HCT116 (cell line): ENCODE data around the gene SNCA. TPM values are rescaled to one million over a fixed set of nuclear protein-coding genes. Genes with fewer than 3 reads are reported as not detected.

ENCODE experiments used
- ATAC-seq: fragments of 200-7000 bp; cut with Tn5 transposase; 2 replicates; pipeline ENCODE4 v1.9.1; 2020; ENCODE audit warnings: mild to moderate bottlenecking, moderate library complexity
- BruUV-seq: library from RNA; stranded (reverse); fragments of 400-500 nt; replicated peaks from 2 replicates; lab custom pipeline; 2021; lab: Mats Ljungman, UMichigan
- CTCF ChIA-PET: fragments of 300-600 bp; sonication (Branson Sonifier 250); formaldehyde crosslinking; loops from one replicate; lab custom pipeline; 2021; ENCODE audit warnings: antibody characterized with exemption; lab: Charles Lee
- POLR2A ChIA-PET: fragments of 300-600, 350-600 bp; sonication (Branson Sonifier 250); formaldehyde crosslinking; loops from one replicate; lab custom pipeline; 2021; ENCODE audit warnings: antibody characterized with exemption; lab: Charles Lee
- RAD21 ChIA-PET, 2 experiments: fragments of 300-600 bp; sonication (Branson Sonifier 250); formaldehyde crosslinking; loops; one replicate each; lab custom pipeline; 2023; ENCODE audit warnings: low total read pairs in 2 of 2; ENCODE audit not compliant: uncharacterized antibody in 2 of 2, unreplicated experiment in 2 of 2, low non-redundant PET in 1 of 2; lab: Charles Lee
- DNase-seq: peaks from one replicate; pipeline ENCODE4 v3.0.0-alpha.2; 2010; ENCODE audit warnings: low read depth, low spot score
- H2AFZ ChIP-seq: fragments of 200-600 bp; shearing (Covaris generic), sonication (generic); 2 replicates; pipeline ENCODE4 v1.6.1; 2017; ENCODE audit warnings: low read depth, mixed run types, mixed read lengths, antibody characterized with exemption, low read length; ENCODE audit not compliant: poor library complexity, severe bottlenecking
- H3K27ac ChIP-seq: 2 replicates; pipeline ENCODE4 v1.5.1; 2012; ENCODE audit warnings: low read depth, low read length
- H3K27me3 ChIP-seq: fragments of 200-600 bp; sonication (generic); 2 replicates; pipeline ENCODE4 v1.6.1; 2016; ENCODE audit warnings: mixed run types, low read length, mixed read lengths; ENCODE audit not compliant: insufficient read depth
- H3K36me3 ChIP-seq, 2 experiments: fragments of 200-500 bp in 1 of 2; fragments of 200-600 bp in 1 of 2; sonication (Bioruptor generic) in 1 of 2; sonication (generic) in 1 of 2; 2 replicates each; pipeline versions ENCODE4 v1.5.1 to v1.6.1; 2014 to 2016; ENCODE audit warnings: low read length in 2 of 2, inconsistent platforms in 1 of 2, mixed read lengths in 1 of 2, mixed run types in 1 of 2; ENCODE audit not compliant: insufficient read depth in 2 of 2, control insufficient read depth in 1 of 2
- H3K4me1 ChIP-seq, 2 experiments: fragments of 200-600 bp in 1 of 2; sonication (generic) in 1 of 2; 2 replicates each; pipeline versions ENCODE4 v1.5.1 to v1.6.1; 2012 to 2017; ENCODE audit warnings: low read length in 2 of 2, inconsistent platforms in 1 of 2, mild to moderate bottlenecking in 1 of 2, mixed read lengths in 1 of 2, mixed run types in 1 of 2, moderate library complexity in 1 of 2; ENCODE audit not compliant: insufficient read depth in 2 of 2, control insufficient read depth in 1 of 2
- H3K4me2 ChIP-seq: fragments of 200-600 bp; sonication (generic); 2 replicates; pipeline ENCODE4 v1.6.1; 2017; ENCODE audit warnings: mixed run types, low read length, mixed read lengths
- H3K4me3 ChIP-seq, 2 experiments: fragments of 200-600 bp in 1 of 2; sonication (generic) in 1 of 2; replicated peaks in 1 of 2; 2 replicates each; pipeline ENCODE4 v1.5.1; 2011 to 2016; ENCODE audit warnings: low read length in 2 of 2, control low read depth in 1 of 2, low read depth in 1 of 2, mild to moderate bottlenecking in 1 of 2, mixed read lengths in 1 of 2, mixed run types in 1 of 2
- H3K79me2 ChIP-seq: fragments of 200-600 bp; sonication (generic); 2 replicates; pipeline ENCODE4 v1.6.1; 2017; ENCODE audit warnings: mild to moderate bottlenecking, mixed run types, low read length, moderate library complexity, mixed read lengths; ENCODE audit not compliant: insufficient read depth
- H3K9ac ChIP-seq: fragments of 200-600 bp; sonication (generic); 2 replicates; pipeline ENCODE4 v1.6.1; 2016; ENCODE audit warnings: low read length, mixed read lengths
- H3K9me2 ChIP-seq: fragments of 200-600 bp; sonication (generic), shearing (Covaris generic); 2 replicates; pipeline ENCODE4 v1.6.1; 2017; ENCODE audit warnings: mixed run types, mild to moderate bottlenecking, moderate library complexity; ENCODE audit not compliant: insufficient read depth
- H3K9me3 ChIP-seq, 2 experiments: fragments of 200-500 bp in 1 of 2; fragments of 200-600 bp in 1 of 2; sonication (Bioruptor generic) in 1 of 2; sonication (generic) in 1 of 2; 2 replicates each; pipeline ENCODE4 v1.6.1; 2014 to 2017; ENCODE audit warnings: low read length in 2 of 2, mixed read lengths in 2 of 2, inconsistent platforms in 1 of 2, low read depth in 1 of 2, mild to moderate bottlenecking in 1 of 2, mixed run types in 1 of 2, moderate library complexity in 1 of 2; ENCODE audit not compliant: control insufficient read depth in 1 of 2, insufficient read depth in 1 of 2
- H4K20me1 ChIP-seq: fragments of 200-600 bp; sonication (generic), shearing (Covaris generic); 2 replicates; pipeline ENCODE4 v1.6.1; 2017; ENCODE audit warnings: mixed run types, mild to moderate bottlenecking, moderate library complexity; ENCODE audit not compliant: insufficient read depth
- ATF3 ChIP-seq: IDR thresholded peaks from 2 replicates; pipeline ENCODE4 v1.6.1; 2012
- CBX3 ChIP-seq: IDR thresholded peaks from 2 replicates; pipeline ENCODE4 v1.6.1; 2012; ENCODE audit warnings: low read depth
- EGR1 ChIP-seq: IDR thresholded peaks from 2 replicates; pipeline ENCODE4 v1.6.1; 2012; ENCODE audit warnings: low read depth
- ELF1 ChIP-seq: IDR thresholded peaks from 2 replicates; pipeline ENCODE4 v1.6.1; 2012; ENCODE audit warnings: low read depth, borderline replicate concordance
- EZH2 ChIP-seq: fragments of 200-600 bp; sonication (generic); IDR thresholded peaks from 2 replicates; pipeline ENCODE4 v1.6.1; 2017; ENCODE audit warnings: antibody characterized with exemption, mixed run types
- EZH2phosphoT487 ChIP-seq: fragments of 200-600 bp; IDR thresholded peaks from 2 replicates; pipeline ENCODE4 v1.6.1; 2018; ENCODE audit warnings: antibody characterized with exemption, borderline replicate concordance
- JUND ChIP-seq: IDR thresholded peaks from 2 replicates; pipeline ENCODE4 v1.6.1; 2012
- POLR2AphosphoS5 ChIP-seq: IDR thresholded peaks from 2 replicates; pipeline ENCODE4 v1.6.1; 2011; ENCODE audit warnings: mild to moderate bottlenecking, low read depth, low read length, moderate library complexity
- SP1 ChIP-seq: IDR thresholded peaks from 2 replicates; pipeline ENCODE4 v1.6.1; 2012; ENCODE audit warnings: low read depth
- SRF ChIP-seq: IDR thresholded peaks from 2 replicates; pipeline ENCODE4 v1.6.1; 2012; ENCODE audit warnings: low read depth
- TCF7L2 ChIP-seq: IDR thresholded peaks from 2 replicates; pipeline ENCODE4 v1.7.0; 2011; ENCODE audit warnings: borderline replicate concordance, inconsistent platforms; ENCODE audit not compliant: insufficient read depth, insufficient read length; ENCODE audit errors: extremely low read depth
- YY1 ChIP-seq: IDR thresholded peaks from 2 replicates; pipeline ENCODE4 v1.6.1; 2011; ENCODE audit warnings: low read length, low read depth, moderate library complexity, mild to moderate bottlenecking; ENCODE audit not compliant: insufficient replicate concordance; ENCODE audit errors: extremely low read depth
- ZBTB33 ChIP-seq: IDR thresholded peaks from 2 replicates; pipeline ENCODE4 v1.6.1; 2011; ENCODE audit warnings: mild to moderate bottlenecking, low read length, moderate library complexity; ENCODE audit not compliant: insufficient replicate concordance; ENCODE audit errors: extremely low read depth
- ZNF274 ChIP-seq: fragments of 200-500 bp; sonication (Bioruptor generic); IDR thresholded peaks from 2 replicates; pipeline ENCODE4 v1.6.1; 2014; ENCODE audit warnings: mild to moderate bottlenecking, low read depth, low read length, inconsistent platforms
- intact Hi-C: fragments of 100-400 bp; cut with micrococcal nuclease; formaldehyde crosslinking; loops from 2 replicates; pipeline ENCODE4 v1.10.0; 2022
- total RNA-seq: library from RNA; stranded (reverse); gene quantifications from one replicate; pipeline ENCODE4 v1.2.1, GENCODE V29; 2021; ENCODE audit not compliant: unreplicated experiment

SNCA gene
- total RNA-seq, 1 experiment from 2014 or later, result 1.0 TPM

DNA sequence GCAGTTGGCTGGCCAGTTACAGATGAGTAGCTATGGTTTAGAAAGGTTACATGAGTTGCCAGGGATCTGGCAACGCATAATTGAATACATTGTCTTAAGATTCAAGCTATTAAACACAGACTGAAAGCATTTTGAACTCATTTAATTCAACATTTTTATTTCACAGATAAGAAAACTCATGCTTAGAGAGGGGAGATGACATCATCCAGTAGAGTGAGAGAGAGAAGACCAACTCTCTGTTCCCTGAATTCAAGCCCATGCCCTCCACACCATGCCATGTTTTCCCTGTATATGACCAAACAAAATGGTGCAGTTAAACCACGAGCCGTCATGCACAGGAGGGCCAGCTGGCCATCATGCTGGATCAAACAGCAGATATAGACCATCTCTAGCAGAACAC is 22.6 kb downstream of the SNCA start:
- Histone ChIP-seq H3K9me2 (peaks cover 5% of the 10 kb centered on the region; the same call in 1 of the 2 replicates), H3K27ac (no peak overlapping the region), H3K79me2 (no peaks in the 10 kb centered on the region), H3K4me3 (no peak overlapping the region), H3K27me3 (no peaks in the 10 kb centered on the region), H3K36me3 (no peaks in the 10 kb centered on the region), H3K9me3 (no peaks in the 10 kb centered on the region), H2AFZ (no peak overlapping the region), H3K4me1 (no peaks in the 10 kb centered on the region), H3K4me2 (no peak overlapping the region), H3K9ac (no peak overlapping the region), H4K20me1 (no peaks in the 10 kb centered on the region)
- no TSS peak for BruUV-seq
- TF ChIP-seq JUND (no peak), ZNF274 (no peak), EGR1 (no peak), ATF3 (no peak), EZH2 (no peak), SRF (no peak), CBX3 (no peak), ZBTB33 (no peak), EZH2phosphoT487 (no peak), ELF1 (no peak), SP1 (no peak), YY1 (no peak), POLR2AphosphoS5 (no peak), TCF7L2 (no peak)
- RAD21 ChIA-PET, result no interaction called here
- CTCF ChIA-PET, result no interaction called here
- POLR2A ChIA-PET, result no interaction called here
- intact Hi-C loops, result no loop called here
- DNase-seq (no peak), ATAC-seq (no peak)
